GM21526 (cell line): Measurements from ENCODE around the gene RGS3.
"Not testable (repeated sequence)": the region's sequence is repeated elsewhere in the genome, so short reads cannot be mapped to it uniquely, and the experiment has no call there.

ENCODE experiments used
- ATAC-seq: cut with Tn5 transposase; IDR thresholded peaks from one replicate; pipeline ENCODE4 v1.9.1; 2021; ENCODE audit warnings: moderate library complexity; ENCODE audit not compliant: unreplicated experiment, low FRiP score

RGS3 gene

DNA sequence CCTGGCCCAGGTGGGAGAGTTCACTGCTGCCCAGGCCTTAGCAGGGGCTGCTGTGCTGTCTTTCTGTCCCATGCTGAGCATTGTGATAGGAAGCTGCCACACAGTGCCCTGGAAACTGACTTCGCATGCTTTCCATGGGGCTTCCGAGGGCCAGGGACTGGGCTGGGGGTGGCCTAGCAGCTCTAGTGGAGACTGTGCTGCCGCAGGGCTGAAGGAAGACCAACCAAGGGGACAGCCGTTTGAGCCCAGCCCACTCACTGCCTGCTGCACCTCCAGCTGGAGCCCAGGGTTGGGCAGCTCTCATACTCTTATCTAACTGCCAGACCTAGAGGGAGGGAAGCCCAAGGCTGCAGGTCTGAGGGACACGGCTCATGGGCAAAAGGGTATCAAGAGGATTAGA, 79.2 kb downstream of the RGS3 start:
- no peak for ATAC-seq

DNA sequence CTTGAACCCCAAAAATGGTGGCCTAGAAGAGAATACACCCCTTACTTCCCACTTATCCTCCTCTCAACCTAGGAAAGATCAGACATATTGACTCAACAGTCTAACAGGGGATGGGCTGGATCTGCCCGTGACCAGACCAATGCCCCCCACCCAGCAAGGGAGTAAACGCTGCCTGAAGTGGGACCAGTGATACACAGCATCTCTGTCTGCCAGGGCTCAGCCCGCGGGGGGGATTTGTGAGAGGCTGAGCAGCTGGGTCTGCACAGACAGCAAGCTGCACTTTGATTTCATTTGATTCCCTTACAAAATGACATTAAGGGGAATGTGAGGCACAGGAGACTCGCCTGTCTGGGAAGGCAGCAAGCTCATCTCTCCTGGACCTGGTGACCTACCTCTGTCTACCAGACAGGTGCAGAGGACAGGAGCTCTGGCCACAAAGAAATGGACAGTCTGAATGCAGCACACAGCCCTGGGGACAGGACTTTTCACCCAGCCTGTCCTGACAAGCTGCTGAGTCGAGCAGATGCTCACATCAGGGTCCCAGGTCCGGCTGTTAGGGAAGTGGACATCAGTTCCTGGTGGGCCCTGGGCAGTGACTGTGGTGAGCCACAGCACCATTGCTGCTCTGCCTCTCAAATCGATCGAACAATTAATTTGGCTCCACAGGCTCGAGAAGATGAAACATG, 79.9 kb downstream of the RGS3 start:
- no peak for ATAC-seq

DNA sequence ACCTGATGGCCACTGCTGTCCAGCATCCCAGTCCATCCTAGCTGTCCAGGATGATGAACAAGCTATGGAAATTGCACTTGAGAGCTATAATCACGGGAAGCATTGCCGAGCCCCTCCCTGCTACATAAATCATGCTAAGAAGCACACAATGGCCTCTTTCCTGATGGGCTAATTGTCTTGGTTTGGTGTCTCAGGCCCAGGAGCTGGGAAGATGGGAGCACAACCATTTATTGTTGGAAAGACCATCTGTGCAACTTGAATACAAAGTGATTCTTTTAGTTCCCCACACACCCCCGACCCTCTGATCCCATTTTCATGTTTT, 80.4 kb downstream of the RGS3 start:
- ATAC-seq, result no peak

DNA sequence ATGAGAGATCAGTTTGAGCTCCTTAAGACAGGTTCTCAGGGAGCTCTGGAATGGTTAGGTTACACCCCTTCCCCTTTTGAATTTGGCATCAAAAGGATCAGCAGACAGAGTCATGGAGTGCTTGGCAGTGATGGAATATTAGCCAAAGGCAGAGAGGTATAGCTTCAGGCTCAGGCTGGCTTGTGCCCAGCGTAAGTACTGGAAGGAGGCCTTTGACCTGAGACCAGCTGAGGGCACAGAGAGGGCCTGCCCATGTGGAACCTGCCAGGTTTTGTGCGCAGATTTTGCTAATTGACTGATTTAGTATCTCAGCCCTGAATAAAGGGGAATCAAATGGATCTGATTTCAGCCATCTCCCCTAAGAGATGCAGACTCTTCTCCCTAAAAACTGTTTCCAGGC, 81.5 kb downstream of the RGS3 start:
- no peak for ATAC-seq

DNA sequence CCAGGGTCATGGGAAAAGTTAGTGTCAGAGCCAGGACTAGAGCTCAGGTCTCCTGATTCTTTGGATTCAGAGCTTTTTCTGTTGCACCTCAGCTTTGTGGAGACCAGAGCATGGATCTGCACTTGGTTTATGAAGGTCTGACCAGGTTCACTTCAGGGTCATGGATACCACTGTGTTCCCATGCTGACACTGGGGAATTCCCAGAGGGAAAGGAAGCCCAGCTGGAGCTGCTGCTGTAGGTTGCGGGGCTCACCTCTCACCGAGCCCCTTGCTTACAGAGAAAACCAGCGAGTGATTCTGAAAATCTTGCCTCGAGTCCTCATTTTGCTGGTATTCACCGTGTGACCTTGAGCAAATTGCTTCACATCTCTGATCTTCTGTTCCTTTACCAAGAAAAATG, 83.0 kb downstream of the RGS3 start:
- no peak for ATAC-seq

DNA sequence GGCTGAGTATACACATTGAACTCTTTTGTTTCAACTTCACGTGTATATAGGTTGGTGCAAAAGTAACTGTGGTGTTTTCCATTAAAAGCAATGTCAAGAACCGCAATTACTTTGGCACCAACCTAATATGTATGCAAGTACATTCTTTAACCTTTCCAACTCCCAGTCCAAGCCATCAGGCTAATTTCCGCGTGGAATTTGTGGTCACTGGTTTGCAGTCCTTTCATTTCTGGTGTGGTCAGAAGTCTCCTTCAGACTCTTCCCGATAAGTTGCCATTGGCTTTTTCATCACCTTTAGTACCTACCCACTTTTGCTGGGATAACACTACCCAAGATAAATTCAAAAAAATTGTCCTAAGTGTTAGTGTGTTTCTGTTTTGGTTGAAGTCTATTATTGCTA, 84.0 kb downstream of the RGS3 start:
- ATAC-seq, result no peak

DNA sequence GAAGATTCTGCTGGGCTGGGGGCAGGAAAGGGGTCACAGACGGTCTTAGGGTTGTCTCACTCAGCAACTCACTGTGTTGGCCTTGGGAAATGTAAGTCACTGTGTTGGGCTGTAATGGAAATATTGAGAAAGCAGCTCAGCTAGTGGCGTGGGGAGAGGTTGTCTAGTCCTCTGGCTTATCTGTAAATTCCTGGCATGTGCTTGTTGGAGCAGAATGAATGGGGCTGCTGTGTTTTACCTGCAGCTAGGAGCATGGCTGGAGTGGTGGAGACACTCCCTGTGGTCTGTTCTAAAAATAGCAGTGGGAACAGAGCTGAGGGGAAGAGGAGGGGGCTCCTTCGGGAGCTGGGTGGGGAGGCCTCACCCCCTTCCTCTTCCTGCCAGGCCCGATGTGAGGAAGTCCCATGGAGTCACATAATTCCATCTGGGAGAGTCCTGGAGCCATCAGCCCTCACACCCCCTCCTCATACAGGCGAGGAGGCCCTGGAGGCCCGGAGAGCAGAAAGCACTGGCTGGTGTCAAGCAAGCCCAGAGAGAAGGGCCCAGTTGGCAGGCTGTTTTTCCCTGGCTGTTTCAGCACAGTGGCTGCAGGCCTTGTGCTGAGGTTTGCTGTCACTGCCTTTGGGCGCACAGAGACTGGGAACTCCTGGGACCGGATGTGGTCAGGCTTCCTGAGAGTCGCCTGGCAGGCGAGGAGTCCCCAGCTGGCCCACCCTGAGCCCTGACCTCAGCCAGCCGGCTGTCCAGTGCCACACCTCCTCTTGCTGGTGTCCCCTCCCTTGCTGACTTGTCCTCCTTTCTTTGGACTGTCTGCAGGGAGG, 84.9 kb downstream of the RGS3 start:
- ATAC-seq, result no peak

DNA sequence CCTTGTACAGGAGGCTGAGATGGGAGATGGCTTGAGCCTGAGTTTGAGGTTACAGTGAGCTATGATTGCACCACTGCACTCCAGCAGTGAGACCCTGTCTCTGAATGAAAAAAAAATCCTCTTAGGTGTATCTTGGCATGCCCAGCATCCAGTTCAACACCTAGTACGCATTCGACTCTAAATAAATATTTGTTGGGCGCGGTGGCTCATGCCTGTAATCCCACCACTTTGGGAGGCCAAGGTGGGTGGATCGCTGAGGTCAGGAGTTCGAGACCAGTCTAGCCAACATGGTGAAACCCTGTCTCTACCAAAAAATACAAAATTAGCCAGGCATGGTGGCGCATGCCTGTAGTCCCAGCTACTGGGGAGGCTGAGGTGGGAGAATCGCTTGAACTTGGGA, 86.4 kb downstream of the RGS3 start:
- not testable (repeated sequence) for ATAC-seq

DNA sequence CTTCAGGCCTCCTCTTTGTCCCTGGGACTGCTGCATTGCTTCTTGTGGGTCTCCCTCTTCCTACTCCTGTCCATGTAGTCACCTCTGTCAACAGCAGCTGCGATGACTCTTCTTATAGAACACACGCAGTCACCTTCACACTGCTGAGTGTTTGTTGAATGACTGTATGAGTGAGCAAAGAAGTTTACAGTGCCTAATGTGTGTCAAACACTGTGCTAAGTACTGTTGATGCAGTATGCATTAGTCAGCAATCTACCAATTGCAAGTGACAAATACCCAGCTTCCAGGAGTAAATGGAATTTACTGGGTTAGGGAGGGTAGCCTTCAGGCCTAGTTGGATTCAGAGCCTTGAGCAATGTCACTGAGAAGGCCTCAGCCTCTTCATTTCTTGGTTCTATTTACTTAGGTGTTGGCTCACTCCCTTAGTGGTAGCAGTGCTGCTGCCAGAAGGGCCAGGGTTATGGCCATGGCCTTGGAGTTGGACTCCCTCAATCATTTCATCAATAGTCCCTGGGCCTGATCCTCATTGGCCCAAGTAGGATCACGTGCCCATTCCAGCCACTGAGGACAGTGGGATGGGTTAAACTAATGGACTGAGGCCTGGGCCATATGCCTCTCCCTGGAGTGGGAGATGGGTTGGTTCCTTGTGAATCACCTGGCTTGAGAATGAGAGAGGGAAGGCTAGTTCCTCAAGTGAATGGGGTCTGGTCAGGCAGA, 93.5 kb downstream of the RGS3 start:
- ATAC-seq, result no peak

DNA sequence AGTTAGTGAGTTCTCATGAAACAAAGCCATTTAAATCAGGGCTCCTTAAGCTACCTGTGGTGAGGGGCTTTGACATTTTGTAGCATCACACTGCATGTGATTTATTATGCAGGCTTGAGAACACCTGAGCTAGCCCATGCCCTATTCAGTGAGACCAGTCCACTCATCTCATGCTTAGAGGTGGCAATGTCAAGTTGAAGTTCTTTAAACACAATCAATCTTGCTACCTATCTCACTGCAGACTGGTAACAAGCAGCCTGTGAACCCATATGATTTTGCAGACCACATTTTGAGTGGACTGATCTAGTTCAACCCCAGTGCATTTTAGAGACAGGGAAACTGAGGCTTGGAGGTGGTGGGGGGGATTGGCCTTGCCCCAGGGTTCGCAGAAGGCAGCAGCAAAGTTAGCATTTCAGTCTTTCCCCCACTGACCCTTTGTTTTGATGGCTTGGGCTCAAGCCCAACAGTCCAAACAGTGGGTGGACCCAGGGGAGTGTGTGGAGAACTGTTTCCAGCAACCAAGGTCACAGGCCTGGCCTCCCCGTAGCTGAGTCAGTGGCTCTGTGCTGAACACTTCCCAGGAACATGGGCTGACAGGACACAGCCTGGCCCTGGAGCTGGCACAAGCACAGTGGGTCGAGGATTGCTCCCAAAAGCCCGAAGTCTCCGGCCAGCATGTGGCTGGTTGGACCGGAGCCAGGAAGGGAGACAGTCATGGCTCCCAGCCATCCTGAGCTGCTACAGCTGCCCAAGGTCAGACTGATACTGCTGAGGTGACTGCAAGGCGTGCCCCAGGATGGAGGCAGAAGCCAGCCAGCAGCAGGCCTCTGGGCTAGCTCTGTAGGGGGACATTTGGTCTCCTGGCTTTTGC, 95.3 kb downstream of the RGS3 start:
- ATAC-seq, result no peak

DNA sequence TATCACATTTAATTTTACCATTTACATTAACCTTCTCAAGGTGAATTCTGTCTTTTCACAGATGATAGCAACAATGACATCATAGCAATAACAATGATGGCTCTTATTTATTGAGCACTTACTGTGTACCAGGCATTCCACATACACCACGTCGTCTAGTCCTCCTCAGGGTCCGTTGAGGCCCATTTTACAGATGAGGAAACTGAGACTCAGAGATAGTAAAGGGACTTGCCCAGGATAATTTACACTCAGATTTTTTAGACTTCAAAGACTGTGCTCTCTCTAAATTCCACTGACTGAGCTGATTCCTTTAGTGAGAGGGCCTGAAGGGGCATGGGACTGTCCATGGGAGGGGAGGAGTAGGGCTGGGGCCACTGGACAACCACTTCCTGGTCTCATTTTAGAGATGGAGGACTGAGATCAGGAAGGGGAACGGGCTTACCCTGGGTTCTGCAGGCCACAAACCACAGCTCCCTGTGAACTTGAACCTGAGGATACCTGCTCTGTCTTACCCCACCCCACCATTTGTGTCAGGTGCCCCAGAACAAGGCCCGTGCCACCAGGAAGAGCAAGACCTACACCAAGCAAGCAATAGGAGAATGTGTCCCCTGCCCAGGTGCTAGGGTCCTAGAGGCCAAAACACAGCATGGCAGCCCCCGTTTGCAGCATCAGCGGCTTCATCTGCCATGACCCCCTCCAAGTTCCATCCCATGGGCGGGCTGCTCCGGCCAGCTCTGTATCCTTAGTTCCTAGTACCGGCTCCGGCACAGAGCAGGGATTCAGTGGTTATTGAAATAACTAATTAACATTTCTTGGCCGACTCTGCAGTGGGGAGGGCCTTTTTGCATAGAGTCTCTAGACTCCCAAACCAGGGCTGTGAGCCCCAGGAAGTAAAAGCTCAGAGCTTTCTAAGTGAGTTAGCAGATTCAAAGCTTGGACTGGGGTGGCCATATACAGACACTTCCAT, 96.6 kb downstream of the RGS3 start:
- ATAC-seq, result no peak

DNA sequence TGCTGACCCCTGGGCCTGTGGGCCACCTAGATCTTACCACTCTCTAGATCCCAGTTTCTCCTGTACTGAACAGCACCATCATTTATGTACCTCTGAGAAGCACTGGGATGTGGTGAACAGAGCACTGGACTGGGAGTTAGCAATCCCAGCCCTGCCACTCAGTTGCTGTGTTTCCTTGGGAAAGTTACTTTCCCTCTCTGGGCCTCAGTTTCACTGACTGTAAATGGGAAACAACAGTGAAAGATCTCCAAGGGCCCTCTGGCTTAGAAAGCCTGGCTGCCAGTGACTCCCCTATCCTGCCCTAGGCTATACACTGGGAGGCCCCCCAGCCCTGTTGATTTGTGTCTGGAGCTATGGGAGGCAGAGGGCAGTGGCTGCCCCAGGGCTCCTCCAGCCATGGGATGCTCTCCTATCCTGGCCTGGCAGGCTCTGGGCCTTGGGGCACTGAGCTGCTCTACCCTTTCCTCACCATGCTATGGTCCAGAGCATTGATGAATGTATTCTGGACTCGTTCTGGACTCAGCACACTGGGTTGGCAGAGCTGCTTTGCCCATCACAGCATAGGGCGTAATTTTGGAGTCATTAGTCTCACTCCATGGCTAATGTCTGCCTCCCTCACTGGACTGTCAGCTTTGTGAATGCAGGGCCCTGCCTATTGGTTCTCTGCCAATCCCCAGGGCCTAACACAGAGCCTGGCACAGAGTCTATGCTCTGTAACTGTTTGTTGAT, 99.3 kb downstream of the RGS3 start:
- no peak for ATAC-seq

DNA sequence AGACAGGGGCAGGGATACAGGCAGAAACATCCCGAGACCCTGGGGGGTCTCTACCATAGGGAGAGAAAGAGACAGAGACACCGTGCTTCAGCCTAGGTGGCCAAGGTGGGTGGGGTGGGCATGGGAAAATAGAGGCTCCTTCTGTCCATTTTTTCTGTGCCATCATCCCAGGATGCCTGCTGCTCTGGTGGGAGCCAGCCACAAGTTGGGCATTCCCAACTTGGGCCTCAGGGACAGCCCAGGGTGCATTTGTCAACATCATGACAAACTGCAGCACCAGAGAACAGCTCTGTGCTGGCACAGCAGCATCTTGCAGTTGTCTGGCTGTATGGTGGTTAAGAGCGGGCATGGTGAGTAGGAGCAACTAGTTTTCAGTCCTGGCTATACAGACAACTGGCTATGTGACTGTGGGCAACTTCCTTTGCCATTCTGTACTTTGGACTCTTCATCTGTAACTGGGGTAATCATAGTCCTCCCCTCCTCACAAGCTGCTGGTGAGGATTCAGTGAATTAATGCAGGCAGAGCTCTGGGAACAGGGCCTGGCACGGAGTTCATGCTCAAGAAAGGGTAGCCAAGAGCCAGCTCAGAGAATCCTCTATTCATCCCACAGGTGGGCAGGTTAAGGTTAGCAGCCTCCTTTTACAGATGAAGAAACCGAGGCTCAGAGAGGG, 100.4 kb downstream of the RGS3 start:
- no peak for ATAC-seq

DNA sequence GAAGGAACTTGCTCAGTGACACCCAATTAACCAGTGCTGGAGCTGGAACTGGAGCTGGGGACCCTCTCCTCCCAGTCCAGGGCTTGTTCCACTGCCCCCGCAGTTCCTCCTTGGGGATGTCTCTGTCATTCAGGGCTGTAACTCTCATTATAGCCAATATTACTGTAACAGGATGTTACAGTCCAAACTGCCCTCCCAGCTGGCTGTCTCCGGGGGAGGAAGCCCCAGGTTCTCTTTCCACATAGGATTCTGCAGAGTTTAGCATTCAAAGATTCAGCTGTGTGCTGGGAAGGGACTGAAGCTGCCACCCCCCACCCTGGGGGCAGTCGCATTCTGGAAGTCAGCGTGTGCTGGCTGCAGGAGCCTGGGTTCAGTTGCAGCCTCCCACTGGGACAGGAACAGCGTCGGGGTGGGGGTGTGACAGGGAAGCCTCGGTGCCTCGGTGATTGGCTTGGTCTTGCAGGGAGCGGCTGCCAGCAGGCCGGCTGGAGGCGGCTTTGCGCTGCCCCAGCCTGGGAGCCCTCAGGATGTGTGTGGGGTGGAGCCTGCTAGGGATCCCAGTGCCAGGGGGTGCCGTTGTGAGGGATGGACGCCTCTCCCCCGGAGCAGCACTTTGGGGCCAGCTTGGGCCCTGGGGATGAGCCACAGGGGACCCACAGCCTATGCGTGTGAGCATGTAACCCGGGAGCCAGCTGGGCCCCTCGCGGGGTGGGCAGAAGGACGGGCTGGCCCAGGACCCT, 101.1 kb downstream of the RGS3 start:
- ATAC-seq, result no peak

DNA sequence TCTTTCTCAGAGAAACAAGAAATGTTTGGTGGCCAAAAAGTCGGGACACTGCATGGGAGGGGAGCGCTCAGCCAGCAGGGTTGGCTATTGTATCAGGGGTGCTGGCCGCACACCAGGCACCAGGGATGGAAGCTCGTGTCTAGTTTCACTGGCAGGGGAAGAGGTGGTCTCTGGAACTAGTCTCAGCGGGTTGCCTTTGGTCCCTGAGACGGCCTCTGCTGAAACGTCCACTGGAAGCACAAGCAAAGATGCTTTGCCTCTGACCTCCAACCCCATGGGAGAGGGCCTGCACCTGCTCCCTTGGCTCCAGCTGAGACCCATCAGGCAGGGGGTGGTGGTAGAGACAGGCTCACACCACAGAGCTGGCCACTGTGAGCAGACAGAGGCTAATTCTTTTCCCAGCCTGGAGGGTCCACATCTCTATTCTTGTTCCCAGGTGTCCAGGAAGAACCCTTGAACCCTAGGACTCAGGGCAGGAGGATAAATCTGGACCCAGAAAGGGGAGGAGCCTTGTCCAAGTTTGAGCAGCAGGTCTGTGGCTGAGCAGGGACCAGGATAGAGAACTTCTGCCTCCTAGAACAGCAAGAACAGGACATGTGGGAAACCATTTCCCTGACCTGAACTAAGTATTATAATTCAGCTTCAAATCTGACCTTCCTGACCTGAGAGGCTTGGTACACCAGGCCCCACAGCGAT, 102.6 kb downstream of the RGS3 start:
- ATAC-seq, result no peak

DNA sequence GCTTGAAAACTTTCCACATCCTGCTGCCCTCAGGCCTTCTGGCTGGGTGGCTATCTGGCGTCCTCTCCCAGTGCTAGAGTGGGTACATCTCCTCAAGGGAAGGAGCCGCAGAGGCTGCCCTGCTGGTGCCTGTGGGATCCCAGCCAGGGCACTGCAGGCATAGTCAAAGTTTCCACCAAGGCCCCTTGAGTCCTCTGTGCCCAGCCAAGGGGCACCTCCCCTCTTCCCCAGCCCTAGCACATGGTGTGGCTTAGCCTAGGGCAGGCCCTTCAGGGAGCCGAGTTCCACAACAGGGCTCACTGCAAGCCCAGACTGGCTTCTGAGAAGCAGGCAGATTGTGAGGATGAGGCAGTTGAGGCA, 103.2 kb downstream of the RGS3 start:
- no peak for ATAC-seq

DNA sequence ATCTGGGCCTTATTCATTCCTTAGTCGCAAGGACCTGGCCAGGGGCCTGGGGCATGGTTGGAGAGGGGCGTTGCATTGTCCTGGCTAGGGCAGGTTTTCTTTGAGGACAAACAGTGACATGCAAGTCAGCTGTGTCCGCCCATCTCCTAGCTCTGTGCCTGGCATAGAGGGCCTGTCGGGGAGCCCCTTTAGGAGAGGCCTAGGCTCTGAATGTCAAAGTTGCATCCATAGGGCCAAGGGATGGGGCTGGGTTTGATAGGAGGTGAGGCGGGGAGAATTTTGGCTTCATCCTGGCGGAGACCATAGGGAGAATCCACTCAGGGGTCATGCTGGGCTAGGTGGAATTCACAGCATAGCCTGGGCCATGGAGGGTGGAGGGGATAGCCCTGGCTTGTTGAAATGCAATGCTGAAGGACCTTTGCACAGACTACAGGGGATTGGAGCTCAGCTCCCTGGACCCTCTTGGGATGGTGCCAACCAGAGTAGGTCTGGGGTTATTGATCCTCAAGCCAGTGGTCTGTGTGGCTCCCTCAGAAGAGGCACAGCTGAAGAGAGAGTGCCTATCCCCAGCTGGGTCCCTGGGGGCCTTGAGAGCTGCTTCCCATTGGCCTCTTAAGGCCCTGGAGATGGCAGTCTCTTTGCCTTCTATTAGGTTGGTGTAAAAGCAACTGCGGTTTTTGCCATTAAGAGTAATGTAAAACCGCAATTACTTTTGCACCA, 104.0 kb downstream of the RGS3 start:
- no peak for ATAC-seq
